ENCODE data around the gene NDUFS1. TPM values are rescaled to one million over a fixed set of nuclear protein-coding genes. Genes with fewer than 3 reads are reported as not detected.
"Not testable (repeated sequence)": the region's sequence is repeated elsewhere in the genome, so short reads cannot be mapped to it uniquely, and the experiment has no call there.

NDUFS1 gene
- total and polyA plus RNA-seq, 2 donors (not counting 1 experiment from before 2014, with no cell fraction given), result 12.3 to 46.3 TPM

GRCh38 chr2:206125901-206126300 is 33.3 kb downstream of the NDUFS1 start:
- Histone ChIP-seq H3K4me2 (replicated peaks; ENCODE audit: low read depth, low read length, poor library complexity, severe bottlenecking) (no peak overlapping the region), H3K4me1 (ENCODE audit: control insufficient read depth in 2 of 2, insufficient read depth in 2 of 2, low read length in 2 of 2) (no peaks in the 10 kb centered on the region), H3K27ac (ENCODE audit: low read length in 2 of 2) (no peak overlapping the region), H3K27me3 (replicated peaks in 1 of 4; ENCODE audit: control extremely low read depth in 1 of 4, control insufficient read depth in 3 of 4, insufficient read depth in 4 of 4, low read length in 3 of 4) (no peaks in the 10 kb centered on the region), H3K36me3 (replicated peaks in 1 of 2; ENCODE audit: control extremely low read depth in 1 of 2, control insufficient read depth in 1 of 2, extremely low read depth in 1 of 2, insufficient read depth in 2 of 2, low read length in 1 of 2) (peaks cover 8 to 69% of the 10 kb centered on the region in 2 experiments), H4K20me1 (ENCODE audit: control insufficient read depth, insufficient read depth, low read length, poor library complexity, severe bottlenecking) (no peaks in the 10 kb centered on the region), H3K4me3 (ENCODE audit: control extremely low read depth in 1 of 5, extremely low read depth in 1 of 5, insufficient read depth in 1 of 5, low read depth in 2 of 5, low read length in 4 of 5) (no peak overlapping the region), H3K79me2 (ENCODE audit: control insufficient read depth, insufficient read depth, low read length) (no peaks in the 10 kb centered on the region), H2AFZ (ENCODE audit: insufficient read depth, low read depth, low read length, poor library complexity, severe bottlenecking) (no peak overlapping the region), H3K9ac (ENCODE audit: low read length) (no peak overlapping the region), H3K9me3 (ENCODE audit: control extremely low read depth in 1 of 3, control insufficient read depth in 2 of 3, insufficient read depth in 1 of 3, low read length in 2 of 3) (peaks cover 0 to 5% (median 0%) of the 10 kb centered on the region in 3 donors)
- ChIA-PET CTCF (no interaction called here), POLR2A (no interaction called here)
- no peak for DNase-seq
- intact Hi-C loops (cut with micrococcal nuclease), result no loop called here
- ATAC-seq (ENCODE audit: low read depth), result no peak
- TF ChIP-seq CTCF (IDR thresholded peaks at IDR 0.05) (no peak), EZH2 (IDR thresholded peaks at IDR 0.05; ENCODE audit: borderline replicate concordance, insufficient read depth, low read depth, low read length, poor library complexity, severe bottlenecking) (no peak)
- Mint-ChIP-seq H3K27me3 (no peaks in the 10 kb centered on the region), H3K4me1 (no peaks in the 10 kb centered on the region), H3K27ac (no peak overlapping the region), H3K9me3 (ENCODE audit: insufficient read depth) (peaks cover 2% of the 10 kb centered on the region), H3K4me3 (no peak overlapping the region)

- H3K4me3 Mint-ChIP-seq; H3K9me3 ChIP-seq (ENCODE audit: control extremely low read depth in 1 of 3, control insufficient read depth in 2 of 3, insufficient read depth in 1 of 3, low read length in 2 of 3); H2AFZ ChIP-seq (ENCODE audit: insufficient read depth, low read depth, low read length, poor library complexity, severe bottlenecking); H3K4me1 ChIP-seq (ENCODE audit: control insufficient read depth in 2 of 2, insufficient read depth in 2 of 2, low read length in 2 of 2); DNase-seq; intact Hi-C loops (cut with micrococcal nuclease); H3K27ac ChIP-seq (ENCODE audit: low read length in 2 of 2); H3K9me3 Mint-ChIP-seq (ENCODE audit: insufficient read depth); H3K27ac Mint-ChIP-seq; ATAC-seq (ENCODE audit: low read depth); H3K4me3 ChIP-seq (ENCODE audit: control extremely low read depth in 1 of 5, extremely low read depth in 1 of 5, insufficient read depth in 1 of 5, low read depth in 2 of 5, low read length in 4 of 5); H3K27me3 ChIP-seq (replicated peaks in 1 of 4; ENCODE audit: control extremely low read depth in 1 of 4, control insufficient read depth in 3 of 4, insufficient read depth in 4 of 4, low read length in 3 of 4); H3K9ac ChIP-seq (ENCODE audit: low read length); H3K4me2 ChIP-seq (replicated peaks; ENCODE audit: low read depth, low read length, poor library complexity, severe bottlenecking); H3K27me3 Mint-ChIP-seq; H4K20me1 ChIP-seq (ENCODE audit: control insufficient read depth, insufficient read depth, low read length, poor library complexity, severe bottlenecking); POLR2A ChIA-PET; H3K4me1 Mint-ChIP-seq; H3K79me2 ChIP-seq (ENCODE audit: control insufficient read depth, insufficient read depth, low read length): not testable (repeated sequence)
- H3K36me3 ChIP-seq (replicated peaks in 1 of 2; ENCODE audit: control extremely low read depth in 1 of 2, control insufficient read depth in 1 of 2, extremely low read depth in 1 of 2, insufficient read depth in 2 of 2, low read length in 1 of 2), result peaks cover 10 to 66% of the 10 kb centered on the region in 2 experiments
- no CpG with 5 or more reads among the region's 3 CpGs for WGBS (ENCODE audit: insufficient coverage)
- CTCF ChIA-PET, result interaction anchor here (0.6 kb wide), 1 partner anchor 1506 kb away, joined by 3 read pairs; no protein-coding TSS in a partner anchor
Measured at GRCh38 chr2:206122569-206122968, 36.7 kb downstream of the NDUFS1 start.

Measured in B cell (primary cell).